ENCODE results near the gene SLC6A17.

The SLC6A17 gene

GRCh38 chr1:110243146-110243545 lies 92.9 kb downstream of the SLC6A17 start:
- DNase-seq, result no peak

- no peak for DNase-seq
These were observed 93.3 kb downstream of the SLC6A17 start for GRCh38 chr1:110243574-110243973.

DNA sequence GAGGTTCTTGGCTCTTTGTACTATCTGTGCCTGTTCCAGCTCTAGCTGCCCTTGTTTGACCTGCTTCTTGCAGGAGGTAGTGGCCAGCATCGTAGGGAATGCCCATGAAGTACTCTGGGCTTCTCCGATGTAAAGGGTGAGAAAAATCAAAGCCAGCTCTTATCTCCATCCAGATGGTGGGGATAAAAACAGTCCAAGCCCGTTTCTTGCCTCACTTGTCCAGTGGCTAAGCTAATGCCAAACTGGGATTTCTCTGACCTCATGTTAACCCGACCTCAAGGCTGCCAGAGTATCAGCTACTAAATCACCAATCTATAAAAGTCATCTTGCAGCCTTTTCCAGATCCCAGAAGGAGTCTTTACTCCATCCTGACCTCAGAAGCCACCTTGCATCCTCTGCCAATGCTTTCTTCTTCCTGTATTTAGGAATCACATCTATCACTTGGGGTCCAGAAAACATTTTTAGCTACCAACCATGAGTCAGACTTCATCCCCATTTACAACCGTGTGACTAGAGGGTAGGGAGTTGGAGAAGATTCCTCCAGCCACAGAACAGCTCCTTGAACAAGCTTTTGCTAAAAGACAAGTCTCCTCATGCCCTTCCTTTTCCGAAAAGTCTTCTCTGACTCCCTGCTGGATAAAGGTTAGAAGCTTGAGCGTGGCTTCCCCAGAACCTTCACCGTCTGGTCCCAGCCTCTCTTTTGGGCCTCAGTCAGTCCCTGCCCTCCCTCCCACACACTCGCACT lies 95.8 kb downstream of the SLC6A17 start:
- DNase-seq, result no peak

- no peak for DNase-seq
These were observed 98.5 kb downstream of the SLC6A17 start for GRCh38 chr1:110248746-110249145.

DNA sequence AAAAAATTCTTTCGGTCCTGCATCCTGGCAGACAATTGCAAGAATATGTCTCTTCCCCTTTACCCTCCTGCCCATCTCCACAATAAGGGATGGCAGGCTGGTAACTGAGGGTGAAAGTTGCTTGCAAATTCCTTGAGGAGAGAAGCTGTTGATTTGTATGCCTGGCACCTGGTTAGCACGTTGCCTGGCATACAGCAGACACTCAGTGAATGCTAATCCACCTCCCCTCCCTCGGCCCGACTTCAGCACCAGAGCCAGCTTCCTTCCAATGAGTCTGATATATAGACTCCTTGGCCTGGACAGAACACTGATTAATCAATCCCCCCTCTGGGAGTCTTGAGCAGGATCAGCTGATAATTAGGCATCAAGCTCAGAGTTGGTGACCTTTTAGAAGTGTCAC lies 99.0 kb downstream of the SLC6A17 start:
- DNase-seq, result no peak

DNA sequence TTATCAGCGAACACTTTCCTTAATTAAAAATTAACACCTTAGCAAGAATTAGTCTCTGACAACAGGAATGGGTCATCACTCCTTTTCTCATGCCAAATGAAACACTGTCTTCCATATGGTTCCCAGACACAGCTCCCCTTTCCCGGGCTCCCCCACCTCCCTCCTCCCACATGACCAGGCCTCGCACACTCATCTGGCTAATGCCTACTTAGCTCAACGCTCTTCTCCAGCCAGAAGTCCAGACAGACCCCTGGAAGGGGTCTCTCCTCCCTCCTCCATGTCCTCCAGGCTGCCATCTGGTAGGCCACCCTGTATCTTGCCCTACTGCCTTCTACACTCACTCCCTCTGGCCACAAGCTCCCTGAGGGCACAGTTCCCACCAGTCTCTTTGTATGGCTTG lies 99.7 kb downstream of the SLC6A17 start:
- DNase-seq, result no peak

DNA sequence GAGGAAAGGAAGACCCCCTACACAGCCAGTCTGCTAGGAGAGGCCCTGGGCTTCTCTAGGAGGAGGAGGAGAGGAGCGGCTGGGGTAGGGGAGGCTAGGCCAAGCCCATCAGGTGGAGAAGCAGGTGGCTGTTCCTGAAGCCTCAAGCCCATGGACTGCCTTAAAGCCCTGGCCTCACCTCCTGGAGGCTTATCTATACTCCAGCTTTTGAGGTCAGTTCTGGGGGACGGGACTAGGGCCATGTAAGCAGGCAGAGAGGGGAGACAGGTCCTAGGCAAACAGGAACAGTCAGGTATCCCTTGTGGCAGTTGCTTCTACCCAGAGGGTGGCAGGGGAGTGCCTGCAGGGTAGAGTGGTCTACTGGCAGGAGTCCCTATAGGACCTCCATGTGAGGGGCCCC lies 100.5 kb downstream of the SLC6A17 start:
- no peak for DNase-seq

All from hippocampal formation (tissue), 2 donors.